NCI-H1930 (cell line): ENCODE data around the gene NCF4.

Experiments
- DNase-seq, 2 experiments: peaks; one replicate each; lab custom pipeline; 2025; lab: John Stamatoyannopoulos, UW

Gene NCF4

DNA sequence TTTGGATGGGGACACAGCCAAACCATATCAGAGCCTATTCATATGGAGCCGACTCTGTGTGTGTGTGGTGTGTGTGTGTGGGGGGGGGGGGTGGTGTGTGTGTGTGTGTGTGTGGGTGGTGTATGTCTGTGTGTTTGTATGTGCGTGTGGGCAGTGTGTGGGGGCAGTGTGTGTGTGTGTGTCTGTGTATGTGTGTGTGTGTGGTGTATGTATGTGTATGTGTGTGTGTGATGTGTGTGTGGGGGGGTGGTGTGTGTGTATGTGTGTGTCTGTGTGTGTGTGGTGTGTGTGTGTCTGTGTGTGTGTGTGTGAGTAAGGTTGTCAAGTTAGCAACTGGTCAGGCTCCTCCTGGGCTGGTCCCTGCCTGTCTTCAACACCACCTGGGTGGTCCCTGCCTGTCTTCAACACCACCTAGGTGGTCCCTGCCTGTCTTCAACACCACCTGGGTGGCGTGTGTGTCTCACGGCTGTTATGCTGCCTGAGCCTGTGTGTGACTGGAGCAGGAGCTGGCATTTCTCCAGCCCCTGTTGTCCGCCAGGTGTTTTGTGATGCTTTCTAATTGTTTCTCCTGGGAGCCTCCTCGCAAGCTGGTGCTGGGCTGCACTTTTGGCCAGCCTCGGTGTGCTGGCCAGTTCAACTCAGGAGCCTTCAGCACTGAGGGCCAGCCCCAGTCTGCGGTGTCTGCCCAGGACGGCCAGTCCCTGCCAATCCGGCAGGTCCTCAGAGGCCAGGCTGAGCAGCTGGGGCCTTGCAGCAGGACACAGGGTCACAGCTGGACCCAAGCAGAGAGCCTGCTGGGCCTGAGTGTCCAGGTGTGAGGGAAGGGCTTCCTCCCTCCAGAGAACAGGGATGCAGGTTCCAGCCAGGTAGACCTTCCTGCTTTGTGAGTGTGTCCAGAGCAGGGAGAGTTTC is 22.4 kb upstream of the NCF4 start:
- DNase-seq, result no peak

DNA sequence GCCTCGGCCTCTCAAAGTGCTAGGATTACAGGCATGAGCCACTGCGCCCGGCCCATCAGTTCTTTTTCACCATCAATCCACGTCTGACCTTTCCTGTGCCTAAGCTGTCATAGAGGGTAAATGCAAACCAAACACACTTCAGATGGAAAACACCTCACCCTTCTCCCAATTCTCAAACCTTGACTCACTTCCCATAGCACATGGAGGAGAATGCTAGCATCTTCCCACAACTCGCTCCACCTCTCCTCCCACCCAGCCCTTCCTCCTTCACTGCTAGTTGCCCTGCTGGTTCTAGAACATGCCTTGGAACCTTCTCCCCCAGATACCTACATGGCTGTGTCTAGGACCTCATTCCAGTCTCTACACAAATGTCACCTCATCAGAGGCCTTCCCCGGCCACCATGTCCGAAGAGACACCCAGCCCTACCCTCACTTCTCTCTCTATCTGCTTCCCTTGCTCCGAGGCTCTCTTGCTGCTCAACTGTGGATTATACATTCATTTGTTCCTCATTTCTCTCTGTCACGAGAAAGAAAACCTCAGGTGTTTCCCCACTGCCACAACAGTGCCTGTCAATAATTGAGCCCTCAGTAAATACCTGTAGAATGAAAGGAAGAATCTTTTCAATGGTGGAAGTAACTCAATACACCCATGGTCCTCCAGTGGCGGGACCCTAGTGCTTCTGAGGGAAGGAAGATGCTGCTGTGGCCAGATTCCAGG is 21.3 kb upstream of the NCF4 start:
- no peak for DNase-seq

DNA sequence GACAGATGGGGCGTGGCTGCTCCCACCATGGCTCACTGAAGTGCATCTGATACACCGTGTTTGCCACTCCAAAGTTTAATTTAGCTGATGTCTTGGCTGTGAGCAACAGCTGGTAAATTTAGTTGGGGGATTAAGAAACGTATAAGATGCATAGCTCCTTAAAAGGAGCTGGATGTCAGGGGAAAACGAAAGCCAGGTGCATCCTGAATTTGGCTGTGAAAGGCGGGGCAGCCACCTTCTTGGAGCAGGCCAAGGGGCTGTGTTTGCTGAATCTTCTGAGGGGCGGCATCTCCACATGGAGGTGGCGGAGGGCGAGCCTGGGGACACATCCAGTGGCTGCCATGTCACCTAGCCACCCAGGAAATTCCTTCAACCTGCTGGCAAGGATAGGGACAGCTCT is 20.7 kb upstream of the NCF4 start:
- no peak for DNase-seq

DNA sequence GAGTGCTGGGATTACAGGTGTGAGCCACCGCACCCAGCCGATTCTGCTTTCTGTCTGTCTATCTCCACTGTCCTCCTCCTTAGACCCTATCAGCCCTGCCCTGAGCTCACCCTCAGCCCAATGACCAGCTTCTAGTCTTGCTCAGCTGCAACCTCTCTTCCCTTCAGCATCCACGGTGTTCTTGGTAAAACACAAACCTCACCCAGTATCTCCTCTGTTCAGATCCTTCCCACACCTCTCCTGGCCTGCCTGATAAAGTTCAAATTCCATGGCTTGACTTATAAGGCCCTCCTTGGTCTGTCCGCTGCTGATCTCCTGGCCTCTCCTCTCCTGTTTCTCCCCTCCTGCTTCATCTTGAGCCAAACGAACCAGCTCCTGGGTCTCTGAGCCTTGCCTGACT is 14.5 kb upstream of the NCF4 start:
- DNase-seq, result no peak

DNA sequence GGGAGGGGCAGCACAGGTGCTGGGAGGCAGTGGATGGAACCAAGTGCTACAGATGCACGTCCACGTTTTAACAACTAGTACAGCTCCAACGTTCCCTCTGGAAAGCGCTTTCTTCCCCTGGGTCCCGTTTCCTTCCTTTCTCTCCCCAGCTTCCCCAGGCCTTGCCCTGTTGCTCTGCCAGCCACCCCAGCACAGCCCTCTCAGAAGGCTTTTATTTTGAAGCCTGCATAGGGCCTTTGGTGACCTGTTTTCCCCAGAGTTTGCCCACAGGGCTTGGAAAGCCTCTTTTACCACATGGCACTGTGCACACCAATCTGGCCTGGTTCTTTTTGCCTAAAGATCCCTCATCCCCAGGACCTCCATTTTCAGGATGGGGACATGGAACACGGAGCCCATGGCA is 13.9 kb upstream of the NCF4 start:
- DNase-seq, result no peak

DNA sequence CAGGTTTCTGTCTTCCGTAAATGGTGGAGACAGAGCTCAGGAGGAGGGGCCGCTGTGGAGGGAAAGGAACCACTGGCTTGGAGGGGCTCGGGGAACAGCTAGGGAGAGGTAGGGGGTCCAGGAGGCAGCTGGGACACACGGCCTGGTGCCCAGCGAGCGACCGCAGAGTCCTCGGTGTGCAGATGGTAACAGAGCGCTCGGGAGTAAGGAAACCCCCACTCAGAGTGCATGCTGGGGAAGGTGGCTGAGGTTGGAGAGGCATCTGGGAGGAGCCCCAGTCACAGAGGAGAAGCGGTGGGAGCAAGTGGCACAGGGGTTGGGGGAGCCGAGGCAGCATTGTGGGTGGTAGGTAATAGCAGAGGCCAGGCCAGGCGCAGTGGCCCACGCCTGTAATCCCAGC is 10.8 kb upstream of the NCF4 start:
- DNase-seq, result no peak

DNA sequence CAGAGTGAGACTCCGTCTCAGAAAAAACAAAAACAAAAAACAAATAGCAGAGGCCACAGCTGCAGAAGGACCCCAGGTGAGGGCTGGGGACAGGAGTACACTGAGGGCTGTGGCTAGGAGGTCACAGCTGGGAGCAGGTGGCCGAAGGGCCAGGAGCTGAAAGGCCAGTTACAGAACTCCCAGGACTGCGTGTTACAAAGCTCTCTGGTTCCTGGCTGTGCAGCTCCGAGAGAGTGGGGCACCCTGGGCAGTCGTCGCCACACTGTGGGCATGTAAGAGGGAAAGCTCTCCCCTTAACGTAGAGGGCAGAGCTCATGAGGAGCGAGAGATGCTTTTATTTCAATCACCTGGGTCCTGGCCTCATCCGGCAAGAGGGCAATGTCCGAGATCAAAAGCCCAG is 10.1 kb upstream of the NCF4 start:
- no peak for DNase-seq

DNA sequence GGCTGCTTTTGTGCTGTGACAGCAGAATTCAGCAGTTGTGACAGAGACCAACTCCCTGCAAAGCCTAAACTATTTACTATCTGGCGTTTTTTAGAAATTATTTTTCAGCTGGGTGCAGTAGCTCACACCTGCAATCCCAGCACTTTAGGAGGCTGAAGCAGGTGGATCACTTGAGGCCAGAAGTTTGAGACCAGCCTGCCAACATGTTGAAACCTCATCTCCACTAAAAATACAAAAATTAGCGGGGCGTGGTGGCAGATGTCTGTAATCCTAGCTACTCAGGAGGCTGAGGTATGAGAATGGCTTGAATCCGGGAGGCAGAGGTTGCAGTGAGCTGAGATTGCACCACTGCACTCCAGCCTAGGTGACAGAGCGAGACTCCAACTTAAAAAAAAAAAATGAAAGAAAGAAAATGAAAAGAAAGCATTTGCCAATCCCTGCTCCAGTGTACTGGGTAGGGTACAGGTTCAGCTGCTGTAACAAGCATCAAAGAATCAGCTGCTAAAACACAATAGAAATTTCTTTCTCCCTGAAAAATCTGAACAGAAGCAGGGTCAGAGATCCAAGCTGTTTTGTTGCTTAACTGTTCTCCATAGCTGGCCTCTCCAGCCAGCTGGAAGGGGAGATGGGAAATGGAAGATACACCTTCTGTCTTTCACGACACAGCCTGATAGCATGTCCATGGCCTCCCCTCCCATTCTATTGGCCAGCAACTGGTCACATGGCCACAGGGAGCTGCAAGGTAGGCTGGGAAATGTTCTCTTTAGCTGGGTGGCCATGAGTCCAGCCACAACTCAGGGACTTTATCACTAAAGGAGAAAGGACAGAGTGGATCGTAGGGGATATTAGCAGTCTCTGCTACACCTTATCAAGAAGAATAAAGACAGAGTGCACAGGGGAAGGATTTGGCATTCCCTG is 8.5 kb upstream of the NCF4 start:
- no peak for DNase-seq

DNA sequence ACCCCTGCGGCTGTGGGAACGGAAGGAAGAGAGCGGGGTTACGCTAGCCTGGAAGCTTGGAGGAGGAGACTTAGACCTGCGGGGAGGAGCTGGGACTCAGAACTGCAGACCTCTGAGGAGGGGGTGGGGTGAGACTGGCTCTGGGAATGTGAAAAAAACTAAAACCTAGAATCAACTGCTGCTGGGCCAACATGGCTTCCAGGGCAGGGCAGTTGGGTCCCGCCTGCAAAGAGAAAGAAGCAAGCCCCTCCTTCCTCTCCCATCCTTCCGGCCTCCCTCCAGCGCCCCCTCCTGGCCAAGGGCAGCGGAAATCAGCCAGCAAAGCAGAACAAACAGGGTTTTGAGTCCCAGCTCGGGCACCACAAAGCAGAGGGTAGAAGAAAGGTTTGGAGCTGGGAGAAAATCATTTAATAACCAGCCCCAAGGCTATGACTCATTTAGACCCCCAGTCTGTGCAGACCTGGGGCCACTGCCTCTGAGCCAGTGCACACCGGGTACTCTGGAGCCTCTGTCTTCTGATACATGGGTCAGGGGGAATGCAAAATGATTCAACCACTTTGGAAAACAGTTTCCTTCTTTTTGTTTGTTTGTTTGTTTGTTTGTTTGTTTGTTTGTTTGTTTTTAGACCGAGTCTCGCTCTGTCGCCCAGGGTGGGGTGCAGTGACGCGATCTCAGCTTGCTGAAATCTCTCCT is 7.3 kb upstream of the NCF4 start:
- DNase-seq, result peak; percentile 56 to 57

DNA sequence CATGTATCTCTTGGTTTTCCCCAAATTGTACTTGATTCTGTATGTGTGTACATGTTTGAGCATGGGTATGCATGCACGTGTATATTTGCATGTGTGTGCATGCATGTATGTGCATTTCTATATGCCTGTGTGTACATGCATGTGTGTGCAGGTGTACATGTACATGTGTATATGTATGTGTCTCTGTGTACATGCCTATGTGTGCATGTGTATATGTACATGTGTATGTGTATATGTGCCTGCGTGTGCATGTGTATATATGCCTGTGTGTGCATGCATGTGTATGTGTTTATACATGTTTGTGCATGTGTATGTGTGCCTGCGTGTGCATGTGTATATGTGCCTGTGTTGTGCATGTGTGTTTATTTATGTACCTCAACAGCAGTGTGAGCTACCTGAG is 5.3 kb upstream of the NCF4 start:
- DNase-seq, result no peak

DNA sequence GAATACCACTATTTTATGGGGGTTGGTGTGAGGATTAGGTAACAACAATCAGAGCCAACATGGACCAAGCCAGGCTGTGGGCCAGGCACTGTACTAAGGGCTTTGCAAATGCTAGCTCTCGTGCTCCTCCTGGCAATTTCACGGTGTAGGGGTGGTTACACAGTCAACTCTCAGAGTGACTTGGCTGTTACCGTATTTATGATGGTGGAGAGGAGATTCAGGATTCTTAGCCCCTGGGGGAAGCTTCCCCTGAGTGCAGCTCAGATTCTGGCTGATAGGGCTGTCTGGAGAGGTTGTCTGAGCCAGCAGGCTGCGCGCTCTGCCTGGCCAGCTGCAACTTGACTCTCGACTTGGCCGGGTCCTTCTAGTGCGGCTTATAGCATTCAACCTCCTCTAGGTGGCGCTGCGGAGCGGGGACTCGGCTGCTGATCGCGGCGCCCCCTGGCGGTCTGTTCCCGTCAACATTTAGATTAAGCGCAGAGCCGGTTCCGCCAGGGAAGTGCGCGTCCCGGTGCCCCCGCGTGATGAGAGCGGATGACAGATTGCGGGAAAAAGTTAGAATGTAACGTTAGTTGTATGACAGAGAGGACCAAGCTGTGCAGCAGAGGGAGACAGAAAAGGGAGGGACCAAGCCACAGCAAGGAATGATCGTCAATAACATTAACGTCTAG is 4.5 kb upstream of the NCF4 start:
- DNase-seq, result peak; percentile 71 to 92

DNA sequence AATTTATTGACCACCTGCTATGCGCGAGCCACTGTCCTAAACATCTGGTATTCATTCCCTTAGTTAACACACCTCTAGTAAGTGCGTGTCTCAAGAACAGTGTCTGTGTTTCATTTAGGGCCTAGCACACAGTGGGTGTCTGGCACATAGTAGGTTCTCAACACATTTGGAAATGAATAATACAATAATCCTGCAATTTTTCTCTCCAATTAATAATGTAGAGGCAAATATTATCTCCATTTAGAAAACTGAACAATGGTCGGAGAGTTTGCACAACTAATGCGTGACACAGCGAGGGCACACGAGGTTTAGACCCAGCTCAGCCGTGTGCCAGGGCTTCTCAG is 4.0 kb upstream of the NCF4 start:
- DNase-seq, result no peak

DNA sequence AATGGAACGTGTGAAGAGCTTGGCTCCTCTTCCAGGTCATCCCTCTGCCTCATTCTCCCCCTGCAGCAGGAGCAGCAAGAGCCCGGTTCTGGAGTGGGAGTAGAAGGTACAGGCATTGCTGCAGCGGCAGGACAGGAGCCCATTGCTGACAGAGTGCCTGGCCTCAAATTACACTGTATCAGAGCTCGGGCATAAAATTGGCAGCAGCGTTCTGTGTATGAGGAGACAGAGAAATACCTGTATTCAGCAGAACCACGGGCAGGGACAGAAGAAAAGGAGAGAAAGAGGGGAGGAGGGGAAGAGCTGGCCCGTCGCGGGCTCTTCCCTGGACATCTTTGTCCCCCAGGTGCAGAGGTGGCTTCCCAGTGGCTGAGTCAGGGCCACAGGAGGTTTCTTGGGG is 2.6 kb upstream of the NCF4 start:
- no peak for DNase-seq

DNA sequence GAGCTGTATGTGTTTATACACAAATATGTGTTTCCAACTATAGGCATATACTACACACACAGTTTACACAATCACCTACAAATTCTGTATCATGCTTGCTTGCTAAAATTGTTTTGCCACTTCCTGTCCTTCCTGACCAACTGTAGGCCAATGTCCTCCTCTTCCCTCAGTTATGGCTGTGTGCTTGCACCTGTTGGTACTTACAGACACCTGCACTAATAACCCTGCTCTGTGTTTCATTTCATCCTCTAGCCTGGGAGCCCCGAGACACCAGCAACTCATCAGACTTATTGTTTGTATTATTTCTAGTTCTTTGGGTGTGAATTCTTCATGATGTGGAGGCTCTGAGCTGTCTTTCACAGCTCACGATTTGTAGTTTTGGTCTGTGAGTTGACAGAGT is 1.8 kb upstream of the NCF4 start:
- no peak for DNase-seq

DNA sequence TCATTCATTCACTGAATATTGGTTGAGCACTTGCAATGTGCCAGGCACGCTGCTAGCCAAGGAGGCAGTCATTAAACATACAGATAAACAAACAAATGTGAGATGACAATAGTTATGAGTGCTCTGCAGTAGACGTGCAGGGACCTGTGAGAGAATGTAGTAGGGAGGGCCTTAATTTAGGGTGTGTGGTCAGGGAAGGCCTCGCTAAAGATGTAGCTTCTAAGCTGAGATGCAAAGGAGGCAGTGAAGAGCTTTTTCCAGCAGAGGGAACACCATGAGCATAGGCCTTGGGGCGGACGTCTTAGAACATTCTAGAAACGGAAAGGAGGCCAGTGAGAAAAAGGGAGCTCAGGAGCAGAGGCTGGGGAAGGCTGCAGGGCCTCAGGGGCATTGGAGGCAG is 789 bp upstream of the NCF4 start:
- DNase-seq, result no peak

DNA sequence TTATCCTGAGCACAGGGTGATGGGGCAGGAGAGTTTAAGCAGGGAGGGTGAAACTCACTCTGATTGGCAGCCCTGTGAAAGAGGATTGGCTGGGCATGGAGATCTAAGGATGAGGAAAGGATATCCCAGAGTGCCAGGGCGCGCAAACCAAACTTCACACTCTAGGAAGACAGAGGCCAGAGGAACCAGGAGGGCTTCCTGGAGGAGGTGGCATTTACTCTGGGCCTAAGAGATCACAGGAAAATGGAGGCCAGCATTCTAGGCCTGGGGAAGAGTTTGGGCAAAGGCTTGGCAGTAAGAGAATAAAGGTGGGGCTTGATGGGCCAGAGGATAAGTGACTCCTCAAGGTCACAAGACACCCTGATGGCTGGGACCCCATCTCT is 377 bp upstream of the NCF4 start:
- no peak for DNase-seq

DNA sequence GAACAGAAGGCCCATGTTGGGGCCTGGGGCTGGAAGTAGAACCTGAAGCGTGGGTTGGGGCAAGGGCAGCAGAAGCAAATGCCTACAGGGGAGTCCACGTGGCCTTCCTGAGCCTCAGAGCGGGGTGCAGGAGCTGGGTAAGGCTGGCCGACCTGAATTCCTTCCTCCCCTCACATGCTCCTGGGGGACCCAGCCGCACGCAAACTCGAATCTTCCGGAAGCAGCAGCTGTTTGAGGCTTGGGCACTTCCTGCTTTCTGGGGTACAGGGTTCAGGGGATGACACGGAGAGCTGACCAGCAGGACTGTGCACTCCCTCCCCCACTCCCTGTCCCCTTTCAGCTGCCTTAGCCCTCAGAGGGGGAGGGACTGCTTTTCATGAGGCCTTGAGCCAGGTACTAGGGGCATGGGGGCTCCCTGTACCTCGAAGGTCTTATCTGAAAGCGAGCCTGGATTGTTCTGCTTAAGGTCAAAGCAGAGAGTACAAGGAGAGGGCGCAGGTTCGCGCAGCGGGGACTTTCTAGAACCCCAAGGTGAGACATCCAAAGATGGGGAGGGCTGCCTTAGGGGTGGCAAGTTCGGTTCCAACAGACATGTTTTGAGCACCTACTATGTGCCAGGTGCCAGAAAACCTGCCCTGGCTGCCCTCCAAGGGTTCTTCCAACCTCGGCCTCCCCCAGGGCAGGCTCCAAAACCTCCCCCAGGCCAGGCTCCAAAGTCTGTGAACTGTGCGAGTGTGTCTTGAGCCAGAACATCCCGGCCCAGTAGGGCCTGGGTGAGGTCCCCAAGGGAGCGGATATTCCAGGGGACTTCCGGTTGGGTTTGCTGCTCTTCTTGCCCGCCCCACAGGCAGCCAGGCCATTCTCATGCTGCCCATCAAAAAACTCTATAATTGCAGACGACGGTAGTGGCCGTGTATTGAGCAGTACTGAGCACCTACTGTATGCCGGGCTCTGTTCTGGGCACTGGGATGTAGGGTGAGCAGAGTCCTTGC is 1.7 kb downstream of the NCF4 start:
- no peak for DNase-seq

DNA sequence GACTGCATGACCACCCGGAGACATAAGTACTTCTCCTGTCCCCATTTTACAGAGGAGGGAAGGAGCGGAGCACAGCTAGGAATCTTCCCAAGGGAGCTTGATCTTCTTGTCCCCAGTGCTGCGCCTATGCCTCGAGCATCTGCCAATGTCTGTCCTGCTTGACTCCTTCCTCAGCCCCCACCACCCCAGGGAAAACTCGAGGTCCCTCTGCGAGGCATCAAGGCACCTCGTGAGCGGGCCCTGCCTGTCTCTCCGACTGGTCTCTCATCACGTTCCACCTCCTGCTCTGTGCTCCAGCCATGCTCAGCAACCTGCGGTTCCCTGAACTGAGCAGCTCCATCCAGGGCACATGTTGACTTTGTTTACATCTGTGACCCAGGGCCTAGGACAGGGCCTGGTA is 2.5 kb downstream of the NCF4 start:
- no peak for DNase-seq

DNA sequence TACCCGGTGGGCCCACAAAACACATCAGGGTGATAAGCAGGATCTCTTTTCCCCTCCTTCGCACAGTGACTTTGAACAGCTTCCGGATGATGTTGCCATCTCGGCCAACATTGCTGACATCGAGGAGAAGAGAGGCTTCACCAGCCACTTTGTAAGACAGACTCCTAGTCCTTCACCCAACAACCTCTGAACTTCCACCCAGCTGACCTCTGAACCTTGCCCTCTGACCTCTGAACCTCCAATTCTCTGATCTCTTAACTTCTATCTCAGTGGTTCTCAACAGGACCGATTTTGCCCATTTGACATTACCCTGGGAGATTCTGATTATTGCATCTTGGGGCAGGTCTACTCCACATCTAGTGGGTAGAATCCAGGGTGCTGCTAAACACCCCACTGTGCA is 3.2 kb downstream of the NCF4 start:
- DNase-seq, result no peak
